Left cardiac atrium (tissue), 4 donors: Measurements from ENCODE around the gene SLC35A5. TPM values are rescaled to one million over a fixed set of nuclear protein-coding genes. Genes with fewer than 3 reads are reported as not detected.
"Not testable (repeated sequence)": the region's sequence is repeated elsewhere in the genome, so short reads cannot be mapped to it uniquely, and the experiment has no call there.

Source experiments
- ATAC-seq, 2 donors: fragments of 200-7000 bp; cut with Tn5 transposase; one replicate each; pipeline ENCODE4 v1.9.1; 2020; ENCODE audit warnings: mild to moderate bottlenecking in 2 of 2, moderate library complexity in 2 of 2
- DNase-seq: peaks from one replicate; pipeline ENCODE4 v3.0.0-alpha.2; 2020
- intact Hi-C, 2 donors: fragments of 100-400 bp; cut with DNase I; formaldehyde crosslinking; loops; one replicate each; pipeline versions ENCODE4 v1.14.1 to v1.15.1; 2022 to 2023
- total RNA-seq, 2 donors: library from RNA; stranded (reverse); fragmentation: NEBNext Ultra II Directional; extraction: Animal tissue kit (Norgen Biotek cat#: 25700); gene quantifications; one replicate each; pipeline ENCODE4 v1.2.1, GENCODE V29; 2021
- donor health status: DM: no; HTN: yes; CAD: no.
- donor health status: DM: no; HTN: yes; CAD: no; lungs with severe emphysema.
- donor health status: DM: yes; HTN: yes; CAD: no.
- donor health status: Dilated cardiomyopathy.

Gene SLC35A5
- total RNA-seq, 2 donors from 2014 or later: 16.5 to 18.4 TPM

- DNase-seq, intact Hi-C loops, ATAC-seq: not testable (repeated sequence)
Observed at GRCh38 chr3:112564247-112564939, 2.5 kb downstream of the SLC35A5 start.

- intact Hi-C loops: no loop called here
- ATAC-seq (no peak), DNase-seq (no peak)
Observed at GRCh38 chr3:112564940-112565305, 3.1 kb downstream of the SLC35A5 start.

- intact Hi-C loops: no loop called here
- no peak for DNase-seq
- peak in 1 of 2 donors; percentile 38 for ATAC-seq
Observed at GRCh38 chr3:112568642-112569041, 6.8 kb downstream of the SLC35A5 start.

GRCh38 chr3:112569265-112569664 lies 7.4 kb downstream of the SLC35A5 start:
- no peak for DNase-seq
- intact Hi-C loops: no loop called here
- ATAC-seq: no peak

GRCh38 chr3:112572701-112573100 lies 10.9 kb downstream of the SLC35A5 start:
- intact Hi-C loops: no loop called here

GRCh38 chr3:112579232-112579631 lies 17.4 kb downstream of the SLC35A5 start:
- intact Hi-C loops: no loop called here
- DNase-seq (no peak), ATAC-seq (no peak)

More at GRCh38 chr3:112572701-112573100, 10.9 kb downstream of the SLC35A5 start:
- DNase-seq (no peak), ATAC-seq (no peak)

GRCh38 chr3:112579697-112580096 lies 17.9 kb downstream of the SLC35A5 start:
- ATAC-seq (peak in 1 of 2 donors; percentile 26), DNase-seq (no peak)
- intact Hi-C loops: no loop called here

- ATAC-seq: peak in 1 of 2 donors; percentile 54
- no peak for DNase-seq
- intact Hi-C loops: no loop called here
Observed at GRCh38 chr3:112582244-112582874, 20.5 kb downstream of the SLC35A5 start.

- intact Hi-C loops: no loop called here
- no peak for ATAC-seq
- no peak for DNase-seq
Observed at GRCh38 chr3:112583105-112583504, 21.3 kb downstream of the SLC35A5 start.

- no peak for DNase-seq
- intact Hi-C loops: loop anchor here in 1 of 2 donors (2.0 kb wide), 1 partner anchor 395 kb away; no protein-coding TSS in a partner anchor
- ATAC-seq: no peak
Observed at GRCh38 chr3:112585782-112586181, 23.9 kb downstream of the SLC35A5 start.

- intact Hi-C loops: no loop called here
- DNase-seq: no peak
- ATAC-seq: no peak
Observed at GRCh38 chr3:112587336-112587735, 25.5 kb downstream of the SLC35A5 start.

GRCh38 chr3:112593258-112593657 lies 31.4 kb downstream of the SLC35A5 start:
- ATAC-seq (no peak), DNase-seq (no peak)
- intact Hi-C loops: no loop called here

GRCh38 chr3:112594856-112595255 lies 33.0 kb downstream of the SLC35A5 start:
- intact Hi-C loops: no loop called here
- ATAC-seq (no peak), DNase-seq (no peak)

GRCh38 chr3:112597945-112598344 lies 36.1 kb downstream of the SLC35A5 start:
- DNase-seq: no peak
- intact Hi-C loops: no loop called here
- no peak for ATAC-seq

GRCh38 chr3:112598731-112599130 lies 36.9 kb downstream of the SLC35A5 start:
- no peak for DNase-seq
- ATAC-seq: no peak
- intact Hi-C loops: no loop called here

GRCh38 chr3:112602217-112602838 lies 40.5 kb downstream of the SLC35A5 start:
- intact Hi-C loops: no loop called here
- DNase-seq (no peak), ATAC-seq (no peak)

- intact Hi-C loops: no loop called here
- DNase-seq (peak; percentile 31), ATAC-seq (peak; percentile 47 to 48)
Observed at GRCh38 chr3:112604536-112604935, 42.7 kb downstream of the SLC35A5 start.

- intact Hi-C loops: no loop called here
- ATAC-seq (peak; percentile 50 to 58), DNase-seq (no peak)
Observed at GRCh38 chr3:112605285-112605684, 43.4 kb downstream of the SLC35A5 start.

- ATAC-seq: no peak
- DNase-seq: no peak
- intact Hi-C loops: no loop called here
Observed at GRCh38 chr3:112606098-112606497, 44.3 kb downstream of the SLC35A5 start.

- intact Hi-C loops: no loop called here
- ATAC-seq: no peak
- no peak for DNase-seq
Observed at GRCh38 chr3:112607863-112608262, 46.0 kb downstream of the SLC35A5 start.
